ENCODE data around the gene SERPINE1.
"Not testable (repeated sequence)": the region's sequence is repeated elsewhere in the genome, so short reads cannot be mapped to it uniquely, and the experiment has no call there.

Gene SERPINE1

GRCh38 chr7:101103701-101104100 lies 23.2 kb upstream of the SERPINE1 start:
- not testable (repeated sequence) for DNase-seq

- no peak for DNase-seq
These were observed 22.7 kb upstream of the SERPINE1 start for GRCh38 chr7:101104193-101104713.

GRCh38 chr7:101104799-101105198 lies 22.1 kb upstream of the SERPINE1 start:
- DNase-seq, result no peak

GRCh38 chr7:101105248-101105647 lies 21.7 kb upstream of the SERPINE1 start:
- DNase-seq, result not testable (repeated sequence)

- no peak for DNase-seq
These were observed 20.5 kb upstream of the SERPINE1 start for GRCh38 chr7:101106386-101106785.

GRCh38 chr7:101108330-101108857 lies 18.5 kb upstream of the SERPINE1 start:
- no peak for DNase-seq

GRCh38 chr7:101108961-101109360 lies 17.9 kb upstream of the SERPINE1 start:
- DNase-seq, result no peak

- DNase-seq, result no peak
These were observed 17.5 kb upstream of the SERPINE1 start for GRCh38 chr7:101109368-101109767.

GRCh38 chr7:101111261-101111660 lies 15.6 kb upstream of the SERPINE1 start:
- DNase-seq, result no peak

GRCh38 chr7:101112233-101112632 lies 14.7 kb upstream of the SERPINE1 start:
- no peak for DNase-seq

- DNase-seq, result not testable (repeated sequence)
These were observed 13.8 kb upstream of the SERPINE1 start for GRCh38 chr7:101113140-101113539.

- no peak for DNase-seq
These were observed 13.1 kb upstream of the SERPINE1 start for GRCh38 chr7:101113836-101114235.

GRCh38 chr7:101114492-101114891 lies 12.4 kb upstream of the SERPINE1 start:
- DNase-seq, result no peak

- no peak for DNase-seq
These were observed 11.7 kb upstream of the SERPINE1 start for GRCh38 chr7:101115215-101115614.

GRCh38 chr7:101116898-101117297 lies 10.0 kb upstream of the SERPINE1 start:
- DNase-seq, result no peak

- no peak for DNase-seq
These were observed 8.0 kb upstream of the SERPINE1 start for GRCh38 chr7:101118856-101119255.

GRCh38 chr7:101119876-101120275 lies 7.0 kb upstream of the SERPINE1 start:
- DNase-seq, result no peak

GRCh38 chr7:101120315-101120714 lies 6.6 kb upstream of the SERPINE1 start:
- no peak for DNase-seq

GRCh38 chr7:101121631-101121990 lies 5.3 kb upstream of the SERPINE1 start:
- DNase-seq, result not testable (repeated sequence)

- DNase-seq, result no peak
These were observed 4.6 kb upstream of the SERPINE1 start for GRCh38 chr7:101121991-101122932.

- no peak for DNase-seq
These were observed 3.8 kb upstream of the SERPINE1 start for GRCh38 chr7:101122933-101123702.

GRCh38 chr7:101123703-101124068 lies 3.2 kb upstream of the SERPINE1 start:
- no peak for DNase-seq

- no peak for DNase-seq
These were observed 2.4 kb upstream of the SERPINE1 start for GRCh38 chr7:101124376-101125056.
